ENCODE data around the gene SLC43A1.
A peak's percentile ranks its signal among the peaks of the same experiment; 100 is the strongest.

Gene SLC43A1

GRCh38 chr11:57546869-57547475, 31.5 kb upstream of the SLC43A1 start:
- peak; percentile 77 for ATAC-seq
- no peak for TF ChIP-seq ZNF8 (CRISPR knock-in tag; IDR thresholded peaks at IDR 0.05)
- no peak for TF ChIP-seq PPARA (CRISPR knock-in tag; IDR thresholded peaks at IDR 0.05; ENCODE audit: borderline replicate concordance)

- no peak for ATAC-seq
- TF ChIP-seq RARB (CRISPR knock-in tag; IDR thresholded peaks at IDR 0.05) (no peak), ZNF70 (CRISPR knock-in tag; IDR thresholded peaks at IDR 0.05) (no peak), ZC3H10 (CRISPR knock-in tag; IDR thresholded peaks at IDR 0.05) (no peak), CREB5 (CRISPR knock-in tag; IDR thresholded peaks at IDR 0.05; ENCODE audit: low read depth) (no peak), GLIS3 (CRISPR knock-in tag; IDR thresholded peaks at IDR 0.05) (no peak), CSRNP3 (CRISPR knock-in tag; IDR thresholded peaks at IDR 0.05) (no peak), POU6F1 (CRISPR knock-in tag; IDR thresholded peaks at IDR 0.05; ENCODE audit: borderline replicate concordance, low read depth) (no peak), ZNF8 (CRISPR knock-in tag; IDR thresholded peaks at IDR 0.05) (no peak), ZNF565 (CRISPR knock-in tag; conservative IDR thresholded peaks at IDR 0.05; ENCODE audit: low read depth) (no peak), PPARA (CRISPR knock-in tag; IDR thresholded peaks at IDR 0.05; ENCODE audit: borderline replicate concordance) (no peak), TCF4 (CRISPR knock-in tag; IDR thresholded peaks at IDR 0.05; ENCODE audit: borderline replicate concordance) (no peak), ESRRG (CRISPR knock-in tag; IDR thresholded peaks at IDR 0.05) (no peak), ISL1 (CRISPR knock-in tag; IDR thresholded peaks at IDR 0.05) (no peak), TOX (CRISPR knock-in tag; IDR thresholded peaks at IDR 0.05; ENCODE audit: borderline replicate concordance) (no peak), ZFP3 (CRISPR knock-in tag; IDR thresholded peaks at IDR 0.05) (no peak), ZFP30 (CRISPR knock-in tag; IDR thresholded peaks at IDR 0.05) (no peak), BACH2 (CRISPR knock-in tag; IDR thresholded peaks at IDR 0.05; ENCODE audit: borderline replicate concordance) (no peak), CSDC2 (CRISPR knock-in tag; IDR thresholded peaks at IDR 0.05) (no peak), OSR1 (CRISPR knock-in tag; IDR thresholded peaks at IDR 0.05) (no peak)
Measured at GRCh38 chr11:57546451-57546850, 30.9 kb upstream of the SLC43A1 start.

- ATAC-seq, result no peak
- TF ChIP-seq ISL1 (CRISPR knock-in tag; IDR thresholded peaks at IDR 0.05), result no peak
- no peak for TF ChIP-seq ARNTL (CRISPR knock-in tag; IDR thresholded peaks at IDR 0.05; ENCODE audit: borderline replicate concordance, low read depth)
- TF ChIP-seq PATZ1 (CRISPR knock-in tag; IDR thresholded peaks at IDR 0.05; ENCODE audit: borderline replicate concordance), result no peak
- no peak for TF ChIP-seq POU6F1 (CRISPR knock-in tag; IDR thresholded peaks at IDR 0.05; ENCODE audit: borderline replicate concordance, low read depth)
- no peak for TF ChIP-seq PPARA (CRISPR knock-in tag; IDR thresholded peaks at IDR 0.05; ENCODE audit: borderline replicate concordance)
- TF ChIP-seq ESRRG (CRISPR knock-in tag; IDR thresholded peaks at IDR 0.05), result no peak
- no peak for TF ChIP-seq CSRNP3 (CRISPR knock-in tag; IDR thresholded peaks at IDR 0.05)
- no peak for TF ChIP-seq ZNF8 (CRISPR knock-in tag; IDR thresholded peaks at IDR 0.05)
- no peak for TF ChIP-seq ZNF70 (CRISPR knock-in tag; IDR thresholded peaks at IDR 0.05)
- no peak for TF ChIP-seq TOX (CRISPR knock-in tag; IDR thresholded peaks at IDR 0.05; ENCODE audit: borderline replicate concordance)
- TF ChIP-seq SNAI2 (CRISPR knock-in tag; IDR thresholded peaks at IDR 0.05), result no peak
- no peak for TF ChIP-seq ZC3H10 (CRISPR knock-in tag; IDR thresholded peaks at IDR 0.05)
- TF ChIP-seq CSDC2 (CRISPR knock-in tag; IDR thresholded peaks at IDR 0.05), result no peak
- TF ChIP-seq RARB (CRISPR knock-in tag; IDR thresholded peaks at IDR 0.05), result no peak
- TF ChIP-seq OSR1 (CRISPR knock-in tag; IDR thresholded peaks at IDR 0.05), result no peak
- no peak for TF ChIP-seq TSHZ2 (CRISPR knock-in tag; IDR thresholded peaks at IDR 0.05)
- no peak for TF ChIP-seq ZNF565 (CRISPR knock-in tag; conservative IDR thresholded peaks at IDR 0.05; ENCODE audit: low read depth)
- TF ChIP-seq CREB5 (CRISPR knock-in tag; IDR thresholded peaks at IDR 0.05; ENCODE audit: low read depth), result no peak
Measured at GRCh38 chr11:57545883-57546282, 30.4 kb upstream of the SLC43A1 start.
